DND-41 (cell line): ENCODE data around the gene ZNRD2.

Experiments used
- ATAC-seq: fragments of 200-7000 bp; cut with Tn5 transposase; 3 replicates; pipeline ENCODE4 v1.9.1; 2021; ENCODE audit warnings: low read depth; ENCODE audit not compliant: insufficient read depth
- DNase-seq: peaks from one replicate; pipeline ENCODE4 v3.0.0-alpha.2; 2020
- H2AFZ ChIP-seq: 2 replicates; pipeline ENCODE4 v1.6.0; 2012; ENCODE audit warnings: low read depth, low read length
- H3K27ac ChIP-seq: 2 replicates; pipeline ENCODE4 v1.5.1; 2012; ENCODE audit warnings: low read length, inconsistent platforms
- H3K27me3 ChIP-seq: fragments of 200-600 bp; sonication (generic); 2 replicates; pipeline ENCODE4 v1.6.0; 2012; ENCODE audit warnings: low read length, mild to moderate bottlenecking, inconsistent platforms; ENCODE audit not compliant: insufficient read depth, poor library complexity
- H3K36me3 ChIP-seq: 2 replicates; pipeline ENCODE4 v1.5.1; 2012; ENCODE audit warnings: low read length, inconsistent platforms; ENCODE audit not compliant: insufficient read depth
- H3K4me1 ChIP-seq: 2 replicates; pipeline ENCODE4 v1.5.1; 2012; ENCODE audit warnings: mild to moderate bottlenecking, low read length; ENCODE audit not compliant: insufficient read depth
- H3K4me2 ChIP-seq: 2 replicates; pipeline ENCODE4 v1.6.0; 2012; ENCODE audit warnings: mild to moderate bottlenecking, moderate library complexity, low read length, inconsistent platforms; ENCODE audit not compliant: insufficient read depth
- H3K4me3 ChIP-seq, 2 experiments: fragments of 200-600 bp in 1 of 2; shearing (Covaris generic) in 1 of 2; 2 replicates each; pipeline ENCODE4 v1.5.1; 2012 to 2016; ENCODE audit warnings: inconsistent platforms in 2 of 2, low read length in 2 of 2, mild to moderate bottlenecking in 2 of 2, low read depth in 1 of 2, moderate library complexity in 1 of 2
- H3K79me2 ChIP-seq: 2 replicates; pipeline ENCODE4 v1.6.0; 2012; ENCODE audit warnings: low read length, inconsistent platforms; ENCODE audit not compliant: insufficient read depth
- H3K9ac ChIP-seq: 2 replicates; pipeline ENCODE4 v1.6.0; 2012; ENCODE audit warnings: low read depth, mild to moderate bottlenecking, inconsistent platforms, low read length, moderate library complexity
- H3K9me3 ChIP-seq: 2 replicates; pipeline ENCODE4 v1.5.1; 2012; ENCODE audit warnings: low read length, moderate library complexity, mild to moderate bottlenecking, inconsistent platforms; ENCODE audit not compliant: insufficient read depth, severe bottlenecking
- H4K20me1 ChIP-seq: 2 replicates; pipeline ENCODE4 v1.6.0; 2012; ENCODE audit warnings: low read length; ENCODE audit not compliant: insufficient read depth
- CTCF ChIP-seq: IDR thresholded peaks from 2 replicates; pipeline ENCODE4 v1.5.1; 2012; ENCODE audit warnings: borderline replicate concordance, low read length, moderate library complexity, mild to moderate bottlenecking; ENCODE audit not compliant: poor library complexity, severe bottlenecking; ENCODE audit errors: extremely low read depth
- EZH2 ChIP-seq: IDR thresholded peaks from 3 replicates; pipeline ENCODE4 v1.6.1; 2012; ENCODE audit warnings: borderline replicate concordance, low read depth, mild to moderate bottlenecking, moderate library complexity, low read length, inconsistent platforms; ENCODE audit not compliant: severe bottlenecking

The ZNRD2 gene

GRCh38 chr11:65609665-65610064 lies 39.4 kb downstream of the ZNRD2 start:
- DNase-seq (no peak), ATAC-seq (no peak)
- H4K20me1 ChIP-seq, result peaks cover 20% of the 10 kb centered on the region
- H3K4me1 ChIP-seq, result peaks cover 34% of the 10 kb centered on the region
- H3K27ac ChIP-seq, result no peak overlapping the region
- no peaks in the 10 kb centered on the region for H3K27me3 ChIP-seq
- peak overlapping the region; percentile 19; the same call in 1 of the 2 replicates for H3K4me2 ChIP-seq
- H2AFZ ChIP-seq, result no peak overlapping the region
- peaks cover 56% of the 10 kb centered on the region for H3K79me2 ChIP-seq
- H3K9ac ChIP-seq, result no peak overlapping the region
- no peak for TF ChIP-seq EZH2
- TF ChIP-seq CTCF, result no peak
- peaks cover 77% of the 10 kb centered on the region for H3K36me3 ChIP-seq
- H3K4me3 ChIP-seq, result no peak overlapping the region
- H3K9me3 ChIP-seq, result no peaks in the 10 kb centered on the region

- H3K27ac ChIP-seq, result no peak overlapping the region
- H2AFZ ChIP-seq, result no peak overlapping the region
- H3K79me2 ChIP-seq, result peaks cover 60% of the 10 kb centered on the region
- ATAC-seq (no peak), DNase-seq (no peak)
- H3K4me3 ChIP-seq, result no peak overlapping the region
- peaks cover 36% of the 10 kb centered on the region for H3K4me1 ChIP-seq
- H4K20me1 ChIP-seq, result peaks cover 20% of the 10 kb centered on the region
- H3K9me3 ChIP-seq, result no peaks in the 10 kb centered on the region
- TF ChIP-seq EZH2 (no peak), CTCF (no peak)
- peak overlapping the region; percentile 86 for H3K4me2 ChIP-seq
- H3K27me3 ChIP-seq, result no peaks in the 10 kb centered on the region
- no peak overlapping the region for H3K9ac ChIP-seq
- peaks cover 70% of the 10 kb centered on the region for H3K36me3 ChIP-seq
Observed at GRCh38 chr11:65610404-65610803, 40.1 kb downstream of the ZNRD2 start.

- Histone ChIP-seq H3K36me3 (peaks cover 64% of the 10 kb centered on the region), H3K9ac (peak overlapping the region; percentile 84; the same call in 1 of the 2 replicates), H2AFZ (no peak overlapping the region), H3K79me2 (peaks cover 66% of the 10 kb centered on the region), H4K20me1 (peaks cover 18% of the 10 kb centered on the region), H3K4me2 (peak overlapping the region; percentile 86), H3K27me3 (no peaks in the 10 kb centered on the region), H3K4me1 (peaks cover 37% of the 10 kb centered on the region), H3K4me3 (peak overlapping the region in 1 of 2 experiments; percentile 99; a peak in 2 of 4 replicates), H3K27ac (peak overlapping the region; percentile 39), H3K9me3 (no peaks in the 10 kb centered on the region)
- no peak for ATAC-seq
- DNase-seq, result no peak
- TF ChIP-seq CTCF (no peak), EZH2 (no peak)
Observed at GRCh38 chr11:65611028-65611757, 40.9 kb downstream of the ZNRD2 start.
